Gastroesophageal sphincter (tissue), 3 donors: ENCODE results near the gene SIK1.
"Not testable (repeated sequence)": the region's sequence is repeated elsewhere in the genome, so short reads cannot be mapped to it uniquely, and the experiment has no call there.

ENCODE experiments used
- CTCF ChIP-seq, 4 experiments: fragments of 200-600 bp in 2 of 4; fragments of 450-650 bp in 2 of 4; sonication (generic) in 1 of 4; IDR thresholded peaks; one replicate each; pipeline ENCODE4 v1.5.1; 2017 to 2019; ENCODE audit warnings: antibody characterized with exemption in 4 of 4, mild to moderate bottlenecking in 2 of 4, moderate library complexity in 2 of 4
- POLR2A ChIP-seq, 2 donors: fragments of 450-650 bp; IDR thresholded peaks; one replicate each; pipeline ENCODE4 v1.6.1; 2017; ENCODE audit warnings: antibody characterized with exemption in 2 of 2, mild to moderate bottlenecking in 2 of 2, moderate library complexity in 1 of 2
- POLR2AphosphoS5 ChIP-seq: sonication (generic); formaldehyde crosslinking; IDR thresholded peaks from one replicate; pipeline ENCODE4 v1.6.1; 2017; ENCODE audit warnings: antibody characterized with exemption

GRCh38 chr21:43444524-43444923 is 17.6 kb upstream of the SIK1 start:
- TF ChIP-seq POLR2A (IDR thresholded peaks at IDR 0.05); CTCF (IDR thresholded peaks at IDR 0.05); POLR2AphosphoS5: not testable (repeated sequence)
